Measurements from ENCODE around the gene AGPS. TPM values are rescaled to one million over a fixed set of nuclear protein-coding genes. Genes with fewer than 3 reads are reported as not detected.

Gene AGPS
- total and polyA plus RNA-seq, 2 of the 13 experiments (the other 11 are each of a cell fraction or from before 2014, with no cell fraction given) = 39.4 to 99.0 TPM

DNA sequence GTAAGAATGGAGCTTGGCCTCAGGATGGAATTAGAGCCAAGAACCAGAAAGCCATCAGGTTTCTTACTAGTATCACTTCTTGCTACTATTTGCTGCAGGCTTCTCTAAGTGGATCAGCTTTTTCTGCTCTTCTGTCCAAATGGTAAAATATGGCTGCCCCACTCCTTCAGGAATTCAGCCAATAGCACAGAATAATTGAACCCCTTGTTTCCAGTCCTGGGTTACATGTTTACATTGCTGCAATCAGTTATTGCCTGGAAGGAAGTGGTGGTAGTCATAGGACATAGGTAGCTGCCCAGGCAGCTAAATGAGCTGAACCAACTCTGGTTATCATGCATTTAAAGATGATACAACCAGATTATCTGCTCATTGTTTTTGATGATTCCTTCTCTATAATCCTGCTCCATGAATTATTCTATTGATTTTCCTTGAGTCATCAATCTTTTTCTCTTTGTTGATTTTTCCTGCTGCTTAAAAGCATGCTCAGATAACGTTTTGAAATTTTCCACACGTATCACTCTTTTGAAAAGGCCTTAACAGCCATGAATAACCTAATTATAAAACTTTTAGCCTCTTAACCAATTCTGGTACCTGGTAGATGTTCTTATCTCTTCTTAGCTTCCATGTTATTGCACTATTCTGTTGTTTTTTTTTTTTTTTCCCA lies 12.6 kb downstream of the AGPS start (continued):
- TF ChIP-seq, protein P1, sequence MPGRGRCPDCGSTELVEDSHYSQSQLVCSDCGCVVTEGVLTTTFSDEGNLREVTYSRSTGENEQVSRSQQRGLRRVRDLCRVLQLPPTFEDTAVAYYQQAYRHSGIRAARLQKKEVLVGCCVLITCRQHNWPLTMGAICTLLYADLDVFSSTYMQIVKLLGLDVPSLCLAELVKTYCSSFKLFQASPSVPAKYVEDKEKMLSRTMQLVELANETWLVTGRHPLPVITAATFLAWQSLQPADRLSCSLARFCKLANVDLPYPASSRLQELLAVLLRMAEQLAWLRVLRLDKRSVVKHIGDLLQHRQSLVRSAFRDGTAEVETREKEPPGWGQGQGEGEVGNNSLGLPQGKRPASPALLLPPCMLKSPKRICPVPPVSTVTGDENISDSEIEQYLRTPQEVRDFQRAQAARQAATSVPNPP (CRISPR knock-in tag; IDR thresholded peaks at IDR 0.05) = no peak
- TF ChIP-seq ZNF3 (CRISPR knock-in tag; IDR thresholded peaks at IDR 0.05) (no peak), POLR2A (IDR thresholded peaks at IDR 0.05; ENCODE audit: insufficient read depth in 1 of 2, low read depth in 2 of 2, low read length in 2 of 2) (no peak), ZNF331 (CRISPR knock-in tag; IDR thresholded peaks at IDR 0.05) (peak; percentile 79), ZNF180 (CRISPR knock-in tag; IDR thresholded peaks at IDR 0.05; ENCODE audit: borderline replicate concordance, low read depth) (no peak), TOE1 (CRISPR knock-in tag; IDR thresholded peaks at IDR 0.05) (no peak), TSC22D2 (CRISPR knock-in tag; IDR thresholded peaks at IDR 0.05; ENCODE audit: borderline replicate concordance) (no peak), POLR2G (IDR thresholded peaks at IDR 0.05; ENCODE audit: low read depth, low read length) (no peak), GZF1 (CRISPR knock-in tag; IDR thresholded peaks at IDR 0.05) (no peak), ZSCAN12 (CRISPR knock-in tag; IDR thresholded peaks at IDR 0.05) (0 out of 2 replicates have a peak, but pooled peaks have one; percentile 12), EP300 (IDR thresholded peaks at IDR 0.05; ENCODE audit: low read depth in 2 of 2, low read length in 2 of 2) (peak in 1 of 2 experiments; percentile 37; a peak in 1 of 4 replicates), EP300 (CRISPR knock-in tag; IDR thresholded peaks at IDR 0.05; ENCODE audit: borderline replicate concordance) (0 out of 2 replicates have a peak, but pooled peaks have one; percentile 20), BRCA1 (CRISPR knock-in tag; IDR thresholded peaks at IDR 0.05) (no peak), SNAPC2 (CRISPR knock-in tag; IDR thresholded peaks at IDR 0.05) (no peak), KLF6 (CRISPR knock-in tag; IDR thresholded peaks at IDR 0.05) (no peak), ZBTB8A (CRISPR knock-in tag; IDR thresholded peaks at IDR 0.05; ENCODE audit: borderline replicate concordance, low read depth) (no peak), MEIS1 (CRISPR knock-in tag; IDR thresholded peaks at IDR 0.05; ENCODE audit: borderline replicate concordance) (no peak), TEAD3 (CRISPR knock-in tag; optimal IDR thresholded peaks at IDR 0.05; ENCODE audit: borderline replicate concordance) (peak; percentile 72), SCMH1 (CRISPR knock-in tag; IDR thresholded peaks at IDR 0.05; ENCODE audit: borderline replicate concordance) (no peak), NFE2L1 (CRISPR knock-in tag; IDR thresholded peaks at IDR 0.05; ENCODE audit: borderline replicate concordance) (no peak), TARDBP (CRISPR knock-in tag; IDR thresholded peaks at IDR 0.05) (0 out of 2 replicates have a peak, but pooled peaks have one; percentile 23), MIER2 (CRISPR knock-in tag; IDR thresholded peaks at IDR 0.05) (peak; percentile 44; the same call in 1 of the 2 replicates), GATAD2A (CRISPR knock-in tag; IDR thresholded peaks at IDR 0.05) (peak; percentile 82), PAF1 (CRISPR knock-in tag; IDR thresholded peaks at IDR 0.05) (no peak), ETV5 (CRISPR knock-in tag; IDR thresholded peaks at IDR 0.05; ENCODE audit: borderline replicate concordance) (peak; percentile 75; the same call in 1 of the 2 replicates)
- TF ChIP-seq, protein P2, sequence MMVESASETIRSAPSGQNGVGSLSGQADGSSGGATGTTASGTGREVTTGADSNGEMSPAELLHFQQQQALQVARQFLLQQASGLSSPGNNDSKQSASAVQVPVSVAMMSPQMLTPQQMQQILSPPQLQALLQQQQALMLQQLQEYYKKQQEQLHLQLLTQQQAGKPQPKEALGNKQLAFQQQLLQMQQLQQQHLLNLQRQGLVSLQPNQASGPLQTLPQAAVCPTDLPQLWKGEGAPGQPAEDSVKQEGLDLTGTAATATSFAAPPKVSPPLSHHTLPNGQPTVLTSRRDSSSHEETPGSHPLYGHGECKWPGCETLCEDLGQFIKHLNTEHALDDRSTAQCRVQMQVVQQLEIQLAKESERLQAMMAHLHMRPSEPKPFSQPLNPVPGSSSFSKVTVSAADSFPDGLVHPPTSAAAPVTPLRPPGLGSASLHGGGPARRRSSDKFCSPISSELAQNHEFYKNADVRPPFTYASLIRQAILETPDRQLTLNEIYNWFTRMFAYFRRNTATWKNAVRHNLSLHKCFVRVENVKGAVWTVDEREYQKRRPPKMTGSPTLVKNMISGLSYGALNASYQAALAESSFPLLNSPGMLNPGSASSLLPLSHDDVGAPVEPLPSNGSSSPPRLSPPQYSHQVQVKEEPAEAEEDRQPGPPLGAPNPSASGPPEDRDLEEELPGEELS (CRISPR knock-in tag; IDR thresholded peaks at IDR 0.05) = peak; percentile 69
- TF ChIP-seq, protein P3, sequence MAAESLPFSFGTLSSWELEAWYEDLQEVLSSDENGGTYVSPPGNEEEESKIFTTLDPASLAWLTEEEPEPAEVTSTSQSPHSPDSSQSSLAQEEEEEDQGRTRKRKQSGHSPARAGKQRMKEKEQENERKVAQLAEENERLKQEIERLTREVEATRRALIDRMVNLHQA (CRISPR knock-in tag; IDR thresholded peaks at IDR 0.05) = no peak
- TF ChIP-seq, protein P4, sequence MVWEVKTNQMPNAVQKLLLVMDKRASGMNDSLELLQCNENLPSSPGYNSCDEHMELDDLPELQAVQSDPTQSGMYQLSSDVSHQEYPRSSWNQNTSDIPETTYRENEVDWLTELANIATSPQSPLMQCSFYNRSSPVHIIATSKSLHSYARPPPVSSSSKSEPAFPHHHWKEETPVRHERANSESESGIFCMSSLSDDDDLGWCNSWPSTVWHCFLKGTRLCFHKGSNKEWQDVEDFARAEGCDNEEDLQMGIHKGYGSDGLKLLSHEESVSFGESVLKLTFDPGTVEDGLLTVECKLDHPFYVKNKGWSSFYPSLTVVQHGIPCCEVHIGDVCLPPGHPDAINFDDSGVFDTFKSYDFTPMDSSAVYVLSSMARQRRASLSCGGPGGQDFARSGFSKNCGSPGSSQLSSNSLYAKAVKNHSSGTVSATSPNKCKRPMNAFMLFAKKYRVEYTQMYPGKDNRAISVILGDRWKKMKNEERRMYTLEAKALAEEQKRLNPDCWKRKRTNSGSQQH (CRISPR knock-in tag; IDR thresholded peaks at IDR 0.05; ENCODE audit: low read depth) = no peak
